Keratinocyte (primary cell): Measurements from ENCODE around the gene LMCD1.

Experiments
- EZH2 ChIP-seq: IDR thresholded peaks from one replicate; pipeline ENCODE4 v1.6.1; 2012; ENCODE audit warnings: inconsistent platforms, mild to moderate bottlenecking, low read length, moderate library complexity
- TF ChIP-seq, protein P1 (sequence below), 3 experiments: IDR thresholded peaks in 1 of 3; conservative IDR thresholded peaks in 1 of 3; optimal IDR thresholded peaks in 1 of 3; 2 replicates in 2 of 3; 3 replicates in 1 of 3; pipeline versions ENCODE3 to v1.5.1; 2011; ENCODE audit warnings: low read length in 3 of 3, mild to moderate bottlenecking in 3 of 3, moderate library complexity in 2 of 3, control low read depth in 1 of 3, inconsistent platforms in 1 of 3; ENCODE audit not compliant: insufficient read depth in 2 of 3; ENCODE audit errors: extremely low read depth in 1 of 3

DNA sequence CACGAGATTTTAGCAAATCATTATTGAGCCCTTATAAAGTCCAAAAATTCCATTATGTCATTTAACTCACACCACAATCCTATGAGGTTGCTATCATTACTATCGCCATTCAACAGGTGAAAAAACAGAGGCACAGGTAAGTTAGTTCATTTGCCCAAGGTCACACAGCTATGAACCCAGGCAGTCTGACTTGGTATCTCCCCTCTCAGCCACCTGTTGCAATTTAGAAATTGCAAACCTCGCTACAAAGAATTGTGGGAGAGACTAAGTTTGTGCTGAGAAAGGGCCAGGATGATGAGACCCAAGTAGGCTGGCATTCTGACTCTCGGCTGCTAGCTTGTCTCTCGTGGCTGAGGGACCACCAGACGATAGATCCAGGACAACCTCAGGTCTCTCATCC, 57.7 kb downstream of the LMCD1 start:
- TF ChIP-seq, protein P1, sequence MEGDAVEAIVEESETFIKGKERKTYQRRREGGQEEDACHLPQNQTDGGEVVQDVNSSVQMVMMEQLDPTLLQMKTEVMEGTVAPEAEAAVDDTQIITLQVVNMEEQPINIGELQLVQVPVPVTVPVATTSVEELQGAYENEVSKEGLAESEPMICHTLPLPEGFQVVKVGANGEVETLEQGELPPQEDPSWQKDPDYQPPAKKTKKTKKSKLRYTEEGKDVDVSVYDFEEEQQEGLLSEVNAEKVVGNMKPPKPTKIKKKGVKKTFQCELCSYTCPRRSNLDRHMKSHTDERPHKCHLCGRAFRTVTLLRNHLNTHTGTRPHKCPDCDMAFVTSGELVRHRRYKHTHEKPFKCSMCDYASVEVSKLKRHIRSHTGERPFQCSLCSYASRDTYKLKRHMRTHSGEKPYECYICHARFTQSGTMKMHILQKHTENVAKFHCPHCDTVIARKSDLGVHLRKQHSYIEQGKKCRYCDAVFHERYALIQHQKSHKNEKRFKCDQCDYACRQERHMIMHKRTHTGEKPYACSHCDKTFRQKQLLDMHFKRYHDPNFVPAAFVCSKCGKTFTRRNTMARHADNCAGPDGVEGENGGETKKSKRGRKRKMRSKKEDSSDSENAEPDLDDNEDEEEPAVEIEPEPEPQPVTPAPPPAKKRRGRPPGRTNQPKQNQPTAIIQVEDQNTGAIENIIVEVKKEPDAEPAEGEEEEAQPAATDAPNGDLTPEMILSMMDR (optimal IDR thresholded peaks at IDR 0.05 in 1 of 3, IDR thresholded peaks at IDR 0.05 in 1 of 3, conservative IDR thresholded peaks at IDR 0.05 in 1 of 3; ENCODE audit: extremely low read depth in 1 of 3, insufficient read depth in 2 of 3, low read length in 3 of 3) = no peak
- no peak for TF ChIP-seq EZH2
